HEK293 (cell line): ENCODE measurements around the gene GALNT10.
"Not testable (repeated sequence)": the region's sequence is repeated elsewhere in the genome, so short reads cannot be mapped to it uniquely, and the experiment has no call there.

Experiments used
- CTCF ChIA-PET: fragments of 350-600 bp; formaldehyde crosslinking; extraction: SDS; loops from one replicate; lab custom pipeline; 2021; ENCODE audit warnings: antibody characterized with exemption; lab: Yijun Ruan, JAX
- POLR2A ChIA-PET: fragments of 300-600 bp; formaldehyde crosslinking; extraction: SDS; loops from one replicate; lab custom pipeline; 2020; ENCODE audit warnings: antibody characterized with exemption, inconsistent platforms; lab: Yijun Ruan, JAX
- H3K27ac ChIP-seq: fragments of 200-500 bp; sonication (Bioruptor generic); 2 replicates; pipeline ENCODE4 v1.5.1; 2014; ENCODE audit warnings: low read depth, low read length, control low read depth, inconsistent platforms; ENCODE audit errors: extremely low read depth
- H3K36me3 ChIP-seq, 2 experiments: fragments of 200-500 bp in 1 of 2; sonication (Bioruptor generic) in 1 of 2; 1 replicate in 1 of 2; 2 replicates in 1 of 2; pipeline ENCODE4 v1.5.1; 2014 to 2017; ENCODE audit warnings: inconsistent platforms in 2 of 2, low read length in 2 of 2; ENCODE audit not compliant: control insufficient read depth in 2 of 2, insufficient read depth in 1 of 2
- H3K4me1 ChIP-seq: fragments of 200-500 bp; sonication (Bioruptor generic); 2 replicates; pipeline ENCODE4 v1.5.1; 2014; ENCODE audit warnings: mild to moderate bottlenecking, low read length, inconsistent platforms; ENCODE audit not compliant: control insufficient read depth, insufficient read depth
- H3K4me3 ChIP-seq: 2 replicates; pipeline ENCODE4 v1.5.1; 2011; ENCODE audit warnings: low read depth, mild to moderate bottlenecking, control low read depth, low read length, moderate library complexity
- H3K9me3 ChIP-seq: fragments of 200-500 bp; sonication (Bioruptor generic); 2 replicates; pipeline ENCODE4 v1.5.1; 2014; ENCODE audit warnings: low read depth, low read length, inconsistent platforms; ENCODE audit not compliant: control insufficient read depth, insufficient read depth
- KLF8 ChIP-seq: fragments of 450-650 bp; formaldehyde crosslinking; IDR thresholded peaks from 2 replicates; pipeline ENCODE4 v1.5.1; 2016; ENCODE audit warnings: missing biosample characterization, missing genetic modification characterization
- OSR2 ChIP-seq: fragments of 450-650 bp; formaldehyde crosslinking; IDR thresholded peaks from 2 replicates; pipeline ENCODE4 v1.5.1; 2016; ENCODE audit warnings: missing biosample characterization, missing genetic modification characterization
- OVOL3 ChIP-seq: fragments of 450-650 bp; formaldehyde crosslinking; IDR thresholded peaks from 2 replicates; pipeline ENCODE4 v1.5.1; 2016; ENCODE audit warnings: missing biosample characterization, missing genetic modification characterization
- PBX3 ChIP-seq: sonication (generic); formaldehyde crosslinking; IDR thresholded peaks from 2 replicates; pipeline ENCODE4 v1.8.1; 2022; ENCODE audit warnings: mild to moderate bottlenecking, moderate library complexity, missing genetic modification reagents
- REPIN1 ChIP-seq: fragments of 450-650 bp; formaldehyde crosslinking; IDR thresholded peaks from 2 replicates; pipeline ENCODE4 v1.5.1; 2017; ENCODE audit warnings: missing biosample characterization, missing genetic modification characterization, low read depth
- SCRT1 ChIP-seq: fragments of 450-650 bp; formaldehyde crosslinking; IDR thresholded peaks from 2 replicates; pipeline ENCODE4 v1.5.1; 2016; ENCODE audit warnings: missing biosample characterization, missing genetic modification characterization, borderline replicate concordance
- SP7 ChIP-seq: fragments of 450-650 bp; formaldehyde crosslinking; IDR thresholded peaks from 2 replicates; pipeline ENCODE4 v1.5.1; 2016; ENCODE audit warnings: missing biosample characterization, missing genetic modification characterization
- WT1 ChIP-seq: fragments of 450-650 bp; formaldehyde crosslinking; IDR thresholded peaks from 2 replicates; pipeline ENCODE4 v1.5.1; 2016; ENCODE audit warnings: missing biosample characterization, missing genetic modification characterization
- ZNF132 ChIP-seq: fragments of 450-650 bp; formaldehyde crosslinking; IDR thresholded peaks from 2 replicates; pipeline ENCODE4 v1.5.1; 2017; ENCODE audit warnings: missing biosample characterization, missing genetic modification characterization, borderline replicate concordance
- ZNF23 ChIP-seq: fragments of 450-650 bp; formaldehyde crosslinking; IDR thresholded peaks from 2 replicates; pipeline ENCODE4 v1.5.1; 2016; ENCODE audit warnings: missing biosample characterization, missing genetic modification characterization, borderline replicate concordance
- ZNF530 ChIP-seq: fragments of 450-650 bp; formaldehyde crosslinking; IDR thresholded peaks from 2 replicates; pipeline ENCODE4 v1.5.1; 2016; ENCODE audit warnings: low read depth, missing biosample characterization, missing genetic modification characterization
- ZNF623 ChIP-seq: fragments of 450-650 bp; formaldehyde crosslinking; IDR thresholded peaks from 2 replicates; pipeline ENCODE4 v1.5.1; 2016; ENCODE audit warnings: missing biosample characterization, missing genetic modification characterization
- ZNF664 ChIP-seq: fragments of 450-650 bp; formaldehyde crosslinking; IDR thresholded peaks from 2 replicates; pipeline ENCODE4 v1.5.1; 2016; ENCODE audit warnings: missing biosample characterization, missing genetic modification characterization
- ZNF791 ChIP-seq: fragments of 450-650 bp; formaldehyde crosslinking; IDR thresholded peaks from 2 replicates; pipeline ENCODE4 v1.5.1; 2016; ENCODE audit warnings: missing biosample characterization, missing genetic modification characterization
- ZSCAN18 ChIP-seq: fragments of 450-650 bp; formaldehyde crosslinking; IDR thresholded peaks from 2 replicates; pipeline ENCODE4 v1.5.1; 2016; ENCODE audit warnings: missing biosample characterization, missing genetic modification characterization
- TF ChIP-seq, protein P1 (sequence below): fragments of 450-650 bp; formaldehyde crosslinking; IDR thresholded peaks from 2 replicates; pipeline ENCODE4 v1.5.1; 2017; ENCODE audit warnings: missing biosample characterization, missing genetic modification characterization
- TF ChIP-seq, protein P2 (sequence below): fragments of 450-650 bp; IDR thresholded peaks from 2 replicates; pipeline ENCODE4 v1.5.1; 2018; ENCODE audit warnings: missing biosample characterization, mild to moderate bottlenecking, missing genetic modification characterization
- TF ChIP-seq, protein P3 (sequence below): fragments of 450-650 bp; formaldehyde crosslinking; IDR thresholded peaks from 2 replicates; pipeline ENCODE4 v1.5.1; 2017; ENCODE audit warnings: missing biosample characterization, missing genetic modification characterization

Gene GALNT10

GRCh38 chr5:154358516-154359220 lies 168.1 kb downstream of the GALNT10 start (continued):
- peak; percentile 99 for TF ChIP-seq SP7
- TF ChIP-seq ZNF664 (tag by site-specific recombination) = no peak
- TF ChIP-seq ZNF791 (tag by site-specific recombination) = no peak

DNA sequence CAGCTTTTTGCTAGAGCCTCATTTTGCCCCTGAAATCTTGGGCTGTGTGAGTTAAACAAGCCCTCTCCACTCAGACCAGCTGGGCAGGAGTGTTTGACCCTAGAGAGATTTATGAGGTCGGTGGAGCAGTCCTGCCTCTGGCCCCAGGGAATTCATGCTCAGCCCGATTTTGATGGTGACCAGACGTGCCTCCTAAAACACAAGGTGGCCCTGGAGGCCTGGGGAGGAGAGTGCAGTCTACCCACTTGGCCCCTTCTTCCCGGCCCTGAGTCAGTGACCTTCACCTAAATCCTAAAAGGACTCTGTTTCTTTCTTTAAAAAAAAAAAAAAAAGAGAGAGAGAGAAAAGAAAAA lies 168.7 kb downstream of the GALNT10 start:
- ChIA-PET POLR2A (no interaction called here), CTCF (no interaction called here)
- no peaks in the 10 kb centered on the region for H3K36me3 ChIP-seq
- H3K27ac ChIP-seq = no peak overlapping the region
- no peak for TF ChIP-seq ZNF132 (tag by site-specific recombination)
- TF ChIP-seq ZSCAN18 (tag by site-specific recombination) = no peak
- peak; percentile 75 for TF ChIP-seq SP7
- TF ChIP-seq, protein P1, sequence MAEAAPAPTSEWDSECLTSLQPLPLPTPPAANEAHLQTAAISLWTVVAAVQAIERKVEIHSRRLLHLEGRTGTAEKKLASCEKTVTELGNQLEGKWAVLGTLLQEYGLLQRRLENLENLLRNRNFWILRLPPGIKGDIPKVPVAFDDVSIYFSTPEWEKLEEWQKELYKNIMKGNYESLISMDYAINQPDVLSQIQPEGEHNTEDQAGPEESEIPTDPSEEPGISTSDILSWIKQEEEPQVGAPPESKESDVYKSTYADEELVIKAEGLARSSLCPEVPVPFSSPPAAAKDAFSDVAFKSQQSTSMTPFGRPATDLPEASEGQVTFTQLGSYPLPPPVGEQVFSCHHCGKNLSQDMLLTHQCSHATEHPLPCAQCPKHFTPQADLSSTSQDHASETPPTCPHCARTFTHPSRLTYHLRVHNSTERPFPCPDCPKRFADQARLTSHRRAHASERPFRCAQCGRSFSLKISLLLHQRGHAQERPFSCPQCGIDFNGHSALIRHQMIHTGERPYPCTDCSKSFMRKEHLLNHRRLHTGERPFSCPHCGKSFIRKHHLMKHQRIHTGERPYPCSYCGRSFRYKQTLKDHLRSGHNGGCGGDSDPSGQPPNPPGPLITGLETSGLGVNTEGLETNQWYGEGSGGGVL = no peak
- no peaks in the 10 kb centered on the region for H3K9me3 ChIP-seq
- no peak overlapping the region for H3K4me3 ChIP-seq
- H3K4me1 ChIP-seq = no peaks in the 10 kb centered on the region

GRCh38 chr5:154360241-154360640 lies 169.7 kb downstream of the GALNT10 start:
- H3K27ac ChIP-seq, H3K9me3 ChIP-seq, H3K4me1 ChIP-seq, CTCF ChIA-PET, H3K4me3 ChIP-seq, POLR2A ChIA-PET, H3K36me3 ChIP-seq: not testable (repeated sequence)

- H3K27ac ChIP-seq = no peak overlapping the region
- POLR2A ChIA-PET = no interaction called here
- H3K4me1 ChIP-seq = peaks cover 4% of the 10 kb centered on the region
Observed at GRCh38 chr5:154363411-154363810, 172.9 kb downstream of the GALNT10 start.

GRCh38 chr5:154364771-154365170 lies 174.2 kb downstream of the GALNT10 start:
- Histone ChIP-seq H3K27ac (no peak overlapping the region), H3K36me3 (no peaks in the 10 kb centered on the region), H3K4me1 (peaks cover 4% of the 10 kb centered on the region)
- ChIA-PET CTCF (interaction anchor here (0.7 to 1.4 kb wide), 3 partner anchors 10 to 208 kb away, joined by 3 to 4 read pairs (median 3); no protein-coding TSS in a partner anchor), POLR2A (no interaction called here)
- TF ChIP-seq ZNF530 (tag by site-specific recombination) (no peak), OSR2 (0 out of 2 replicates have a peak, but pooled peaks have one; percentile 29), WT1 (tag by site-specific recombination) (peak; percentile 68), SP7 (peak; percentile 92)
- TF ChIP-seq, protein P2, sequence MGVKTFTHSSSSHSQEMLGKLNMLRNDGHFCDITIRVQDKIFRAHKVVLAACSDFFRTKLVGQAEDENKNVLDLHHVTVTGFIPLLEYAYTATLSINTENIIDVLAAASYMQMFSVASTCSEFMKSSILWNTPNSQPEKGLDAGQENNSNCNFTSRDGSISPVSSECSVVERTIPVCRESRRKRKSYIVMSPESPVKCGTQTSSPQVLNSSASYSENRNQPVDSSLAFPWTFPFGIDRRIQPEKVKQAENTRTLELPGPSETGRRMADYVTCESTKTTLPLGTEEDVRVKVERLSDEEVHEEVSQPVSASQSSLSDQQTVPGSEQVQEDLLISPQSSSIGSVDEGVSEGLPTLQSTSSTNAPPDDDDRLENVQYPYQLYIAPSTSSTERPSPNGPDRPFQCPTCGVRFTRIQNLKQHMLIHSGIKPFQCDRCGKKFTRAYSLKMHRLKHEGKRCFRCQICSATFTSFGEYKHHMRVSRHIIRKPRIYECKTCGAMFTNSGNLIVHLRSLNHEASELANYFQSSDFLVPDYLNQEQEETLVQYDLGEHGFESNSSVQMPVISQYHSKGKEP (tag by site-specific recombination) = peak; percentile 29; the same call in 1 of the 2 replicates
- TF ChIP-seq, protein P3, sequence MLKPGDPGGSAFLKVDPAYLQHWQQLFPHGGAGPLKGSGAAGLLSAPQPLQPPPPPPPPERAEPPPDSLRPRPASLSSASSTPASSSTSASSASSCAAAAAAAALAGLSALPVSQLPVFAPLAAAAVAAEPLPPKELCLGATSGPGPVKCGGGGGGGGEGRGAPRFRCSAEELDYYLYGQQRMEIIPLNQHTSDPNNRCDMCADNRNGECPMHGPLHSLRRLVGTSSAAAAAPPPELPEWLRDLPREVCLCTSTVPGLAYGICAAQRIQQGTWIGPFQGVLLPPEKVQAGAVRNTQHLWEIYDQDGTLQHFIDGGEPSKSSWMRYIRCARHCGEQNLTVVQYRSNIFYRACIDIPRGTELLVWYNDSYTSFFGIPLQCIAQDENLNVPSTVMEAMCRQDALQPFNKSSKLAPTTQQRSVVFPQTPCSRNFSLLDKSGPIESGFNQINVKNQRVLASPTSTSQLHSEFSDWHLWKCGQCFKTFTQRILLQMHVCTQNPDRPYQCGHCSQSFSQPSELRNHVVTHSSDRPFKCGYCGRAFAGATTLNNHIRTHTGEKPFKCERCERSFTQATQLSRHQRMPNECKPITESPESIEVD = peak; percentile 68
- TF ChIP-seq, all 188 proteins: peak for 5
- no peak overlapping the region for H3K4me3 ChIP-seq
- no peaks in the 10 kb centered on the region for H3K9me3 ChIP-seq

More at GRCh38 chr5:154363411-154363810, 172.9 kb downstream of the GALNT10 start:
- H3K4me3 ChIP-seq = no peak overlapping the region
- CTCF ChIA-PET = no interaction called here
- no peaks in the 10 kb centered on the region for H3K36me3 ChIP-seq
- TF ChIP-seq ZNF23 (tag by site-specific recombination) (no peak), SCRT1 (tag by site-specific recombination) (no peak), OVOL3 (tag by site-specific recombination) (no peak), ZNF623 (tag by site-specific recombination) (peak; percentile 79), REPIN1 (tag by site-specific recombination) (no peak), PBX3 (no peak), KLF8 (tag by site-specific recombination) (no peak)
- no peaks in the 10 kb centered on the region for H3K9me3 ChIP-seq
